SK-N-SH (cell line): ENCODE data around the gene NHSL1. TPM values are rescaled to one million over a fixed set of nuclear protein-coding genes. Genes with fewer than 3 reads are reported as not detected.

Experiments
- CTCF ChIA-PET: fragments of 300-600, 350-600 bp; formaldehyde crosslinking; extraction: SDS; loops from one replicate; lab custom pipeline; 2021; lab: Yijun Ruan, JAX
- POLR2A ChIA-PET: fragments of 350-600 bp; sonication (Branson Sonifier 250); formaldehyde crosslinking; extraction: SDS; loops from one replicate; lab custom pipeline; 2020; ENCODE audit warnings: antibody characterized with exemption, inconsistent platforms; lab: Yijun Ruan, JAX
- DNase-seq: peaks from one replicate; pipeline ENCODE4 v3.0.0; 2012
- H2AFZ ChIP-seq: fragments of 200-600 bp; sonication (generic); 2 replicates; pipeline ENCODE4 v1.8.1; 2016; ENCODE audit warnings: antibody characterized with exemption, mild to moderate bottlenecking, low read depth
- H3F3A ChIP-seq: fragments of 200-600 bp; sonication (generic); replicated peaks from 2 replicates; pipeline ENCODE3; 2016; ENCODE audit warnings: antibody characterized with exemption, mild to moderate bottlenecking; ENCODE audit not compliant: insufficient read depth
- H3K27ac ChIP-seq, 2 experiments: fragments of 200-500 bp in 1 of 2; fragments of 200-600 bp in 1 of 2; sonication (Bioruptor generic) in 1 of 2; sonication (generic), shearing (Covaris generic) in 1 of 2; 2 replicates each; pipeline versions ENCODE4 v1.5.1 to v1.6.1; 2014 to 2016; ENCODE audit warnings: low read depth in 2 of 2, inconsistent platforms in 1 of 2, low read length in 1 of 2, mild to moderate bottlenecking in 1 of 2, mixed read lengths in 1 of 2
- H3K27me3 ChIP-seq: fragments of 200-600 bp; sonication (generic), shearing (Covaris generic); 2 replicates; pipeline ENCODE4 v1.6.1; 2016; ENCODE audit warnings: mixed run types; ENCODE audit not compliant: insufficient read depth
- H3K36me3 ChIP-seq, 2 experiments: fragments of 200-500 bp in 1 of 2; fragments of 200-600 bp in 1 of 2; sonication (Bioruptor generic) in 1 of 2; sonication (generic) in 1 of 2; replicated peaks in 1 of 2; 2 replicates each; pipeline versions ENCODE3 to v1.5.1; 2014 to 2016; ENCODE audit warnings: low read length in 1 of 2, mild to moderate bottlenecking in 1 of 2; ENCODE audit not compliant: insufficient read depth in 2 of 2, control insufficient read depth in 1 of 2
- H3K4me1 ChIP-seq, 2 experiments: fragments of 200-500 bp in 1 of 2; fragments of 200-600 bp in 1 of 2; sonication (Bioruptor generic) in 1 of 2; sonication (generic), shearing (Covaris generic) in 1 of 2; 2 replicates each; pipeline versions ENCODE4 v1.5.1 to v1.6.1; 2014 to 2016; ENCODE audit warnings: low read depth in 1 of 2, low read length in 1 of 2, mixed run types in 1 of 2; ENCODE audit not compliant: insufficient read depth in 2 of 2, control insufficient read depth in 1 of 2
- H3K4me2 ChIP-seq: fragments of 200-600 bp; sonication (generic), shearing (Covaris generic); 2 replicates; pipeline ENCODE4 v1.6.1; 2017; ENCODE audit warnings: mixed run types
- H3K4me3 ChIP-seq, 2 experiments: fragments of 200-500 bp in 1 of 2; fragments of 200-600 bp in 1 of 2; sonication (Bioruptor generic) in 1 of 2; sonication (generic), shearing (Covaris generic) in 1 of 2; 2 replicates each; pipeline versions ENCODE4 v1.5.1 to v1.8.1; 2014 to 2016; ENCODE audit warnings: low read depth in 2 of 2, inconsistent platforms in 1 of 2, low read length in 1 of 2, mild to moderate bottlenecking in 1 of 2, mixed read lengths in 1 of 2, moderate library complexity in 1 of 2
- H3K79me2 ChIP-seq: fragments of 200-600 bp; sonication (generic); 2 replicates; pipeline ENCODE4 v1.8.1; 2017; ENCODE audit warnings: mild to moderate bottlenecking; ENCODE audit not compliant: insufficient read depth
- H3K9ac ChIP-seq: fragments of 200-600 bp; sonication (generic); 2 replicates; pipeline ENCODE4 v1.6.1; 2017; ENCODE audit warnings: mixed run types
- H3K9me2 ChIP-seq: fragments of 200-600 bp; sonication (generic); 2 replicates; pipeline ENCODE4 v1.6.1; 2017; ENCODE audit warnings: mixed run types
- H3K9me3 ChIP-seq: fragments of 200-600 bp; sonication (generic); 2 replicates; pipeline ENCODE4 v1.6.1; 2017; ENCODE audit warnings: mixed run types, mild to moderate bottlenecking, moderate library complexity
- H4K20me1 ChIP-seq: fragments of 200-600 bp; sonication (generic); 2 replicates; pipeline ENCODE4 v1.6.1; 2017; ENCODE audit warnings: mild to moderate bottlenecking, mixed run types; ENCODE audit not compliant: insufficient read depth
- CTCF ChIP-seq: fragments of 200-600 bp; sonication (generic); IDR thresholded peaks from 2 replicates; pipeline ENCODE4 v1.6.1; 2017; ENCODE audit warnings: antibody characterized with exemption, mild to moderate bottlenecking, moderate library complexity
- ELF1 ChIP-seq: IDR thresholded peaks from 2 replicates; pipeline ENCODE4 v1.4.0; 2012
- EP300 ChIP-seq, 2 experiments: IDR thresholded peaks; 2 replicates each; pipeline versions ENCODE4 v1.4.0 to v1.6.1; 2012; ENCODE audit warnings: borderline replicate concordance in 1 of 2, low read depth in 1 of 2, low read length in 1 of 2
- FOSL2 ChIP-seq: IDR thresholded peaks from 2 replicates; pipeline ENCODE4 v1.4.0; 2012; ENCODE audit warnings: low read depth, mild to moderate bottlenecking, moderate library complexity, borderline replicate concordance
- FOXJ3 ChIP-seq: sonication (generic); formaldehyde crosslinking; IDR thresholded peaks from 2 replicates; pipeline ENCODE4 v1.5.1; 2020; ENCODE audit warnings: mild to moderate bottlenecking, missing genetic modification reagents
- GABPA ChIP-seq: IDR thresholded peaks from 2 replicates; pipeline ENCODE4 v1.4.0; 2012; ENCODE audit warnings: low read depth, mild to moderate bottlenecking
- GATA2 ChIP-seq: sonication (generic); formaldehyde crosslinking; IDR thresholded peaks from 2 replicates; pipeline ENCODE4 v1.5.0; 2020; ENCODE audit warnings: mild to moderate bottlenecking, missing genetic modification reagents
- REST ChIP-seq: IDR thresholded peaks from 2 replicates; pipeline ENCODE4 v1.6.1; 2012; ENCODE audit warnings: mild to moderate bottlenecking, low read depth, low read length, moderate library complexity
- RFX5 ChIP-seq: IDR thresholded peaks from 2 replicates; pipeline ENCODE4 v1.6.1; 2012; ENCODE audit warnings: mild to moderate bottlenecking, improper control_type of control experiment, low read length
- RXRA ChIP-seq: IDR thresholded peaks from 2 replicates; pipeline ENCODE4 v1.4.0; 2012; ENCODE audit warnings: low read depth, mild to moderate bottlenecking, borderline replicate concordance
- SMC3 ChIP-seq: IDR thresholded peaks from 2 replicates; pipeline ENCODE4 v1.6.1; 2012; ENCODE audit warnings: low read depth, low read length, improper control_type of control experiment
- TCF12 ChIP-seq: IDR thresholded peaks from 2 replicates; pipeline ENCODE4 v1.4.0; 2012
- TEAD4 ChIP-seq: IDR thresholded peaks from 2 replicates; pipeline ENCODE4 v1.4.0; 2012; ENCODE audit warnings: mild to moderate bottlenecking, borderline replicate concordance; ENCODE audit not compliant: insufficient read depth
- WGBS: methylation state at CpG from one replicate; pipeline ENCODE4 v1.1.6; 2017; ENCODE audit warnings: low lambda C conversion rate; 5-methylcytosine and 5-hydroxymethylcytosine counted together
- polyA plus RNA-seq, 3 experiments: library from polyadenylated mRNA; depleted of rRNA; stranded (reverse); fragments of >200 nt; gene quantifications; 2 replicates each; pipeline ENCODE4 v1.2.3, GENCODE V29; 2012
- TF ChIP-seq, protein P1 (sequence below): IDR thresholded peaks from 2 replicates; pipeline ENCODE4 v1.4.0; 2012; ENCODE audit warnings: low read depth
- TF ChIP-seq, protein P2 (sequence below): IDR thresholded peaks from 2 replicates; pipeline ENCODE4 v1.4.0; 2012; ENCODE audit warnings: low read depth, borderline replicate concordance
- TF ChIP-seq, protein P3 (sequence below): IDR thresholded peaks from 2 replicates; pipeline ENCODE4; 2012

NHSL1 gene
- polyA plus RNA-seq, 1 of the 3 experiments (the other 2 are of a cell fraction): under 0.01 TPM

GRCh38 chr6:138538390-138539031 is 39.2 kb upstream of the NHSL1 start:
- H3K9me2 ChIP-seq: no peaks in the 10 kb centered on the region
- no peaks in the 10 kb centered on the region for H3F3A ChIP-seq
- H3K9ac ChIP-seq: no peak overlapping the region
- CTCF ChIA-PET: interaction anchor here (0.8 kb wide), 1 partner anchor 109 kb away, joined by 3 read pairs; no protein-coding TSS in a partner anchor
- no peaks in the 10 kb centered on the region for H3K36me3 ChIP-seq
- no peak for TF ChIP-seq REST
- TF ChIP-seq, protein P1, sequence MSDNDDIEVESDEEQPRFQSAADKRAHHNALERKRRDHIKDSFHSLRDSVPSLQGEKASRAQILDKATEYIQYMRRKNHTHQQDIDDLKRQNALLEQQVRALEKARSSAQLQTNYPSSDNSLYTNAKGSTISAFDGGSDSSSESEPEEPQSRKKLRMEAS: no peak
- no peak for TF ChIP-seq FOXJ3 (CRISPR knock-in tag)
- TF ChIP-seq, all 33 proteins: peak for 0
- H3K4me1 ChIP-seq: no peaks in the 10 kb centered on the region; a peak in 1 of 4 replicates
- H3K79me2 ChIP-seq: no peaks in the 10 kb centered on the region
- POLR2A ChIA-PET: no interaction called here
- H2AFZ ChIP-seq: no peak overlapping the region
- no peak for DNase-seq
- H3K4me3 ChIP-seq: no peak overlapping the region
- no peak overlapping the region for H3K27ac ChIP-seq
- H3K27me3 ChIP-seq: peaks cover 22% of the 10 kb centered on the region; the same call in 1 of the 2 replicates
- no peak overlapping the region for H3K4me2 ChIP-seq
- no peaks in the 10 kb centered on the region for H3K9me3 ChIP-seq
- H4K20me1 ChIP-seq: no peaks in the 10 kb centered on the region
- WGBS: 39% methylated on average over 7 of the region's 7 CpGs

DNA sequence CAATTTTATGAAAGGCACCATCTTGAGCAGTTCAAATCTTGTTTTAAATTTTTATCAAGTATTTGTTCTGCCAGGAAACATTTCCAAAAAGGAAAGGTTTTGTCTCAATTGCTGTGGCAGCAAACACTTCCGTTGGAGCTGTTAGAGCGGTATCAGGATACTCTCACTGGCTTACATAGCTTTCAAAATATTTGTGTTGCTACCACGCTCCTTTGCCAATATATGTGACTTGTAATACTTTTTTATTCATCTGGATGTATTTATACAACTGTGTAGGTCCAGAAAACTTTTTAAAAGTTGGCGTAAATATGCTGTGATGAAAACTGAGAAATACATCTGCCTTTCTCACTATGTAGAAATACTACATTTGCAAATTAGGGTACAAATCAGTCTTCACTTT is 37.8 kb upstream of the NHSL1 start:
- no peaks in the 10 kb centered on the region for H3K36me3 ChIP-seq
- peaks cover 15% of the 10 kb centered on the region; the same call in 1 of the 2 replicates for H3K27me3 ChIP-seq
- TF ChIP-seq GABPA (no peak), FOSL2 (no peak), GATA2 (no peak), CTCF (no peak), TEAD4 (no peak), ELF1 (no peak), TCF12 (no peak), SMC3 (no peak), RFX5 (no peak), EP300 (IDR thresholded peaks at IDR 0.05; ENCODE audit: borderline replicate concordance in 1 of 2, low read depth in 1 of 2, low read length in 1 of 2) (no peak), RXRA (no peak)
- TF ChIP-seq, protein P1: no peak
- TF ChIP-seq, protein P2, sequence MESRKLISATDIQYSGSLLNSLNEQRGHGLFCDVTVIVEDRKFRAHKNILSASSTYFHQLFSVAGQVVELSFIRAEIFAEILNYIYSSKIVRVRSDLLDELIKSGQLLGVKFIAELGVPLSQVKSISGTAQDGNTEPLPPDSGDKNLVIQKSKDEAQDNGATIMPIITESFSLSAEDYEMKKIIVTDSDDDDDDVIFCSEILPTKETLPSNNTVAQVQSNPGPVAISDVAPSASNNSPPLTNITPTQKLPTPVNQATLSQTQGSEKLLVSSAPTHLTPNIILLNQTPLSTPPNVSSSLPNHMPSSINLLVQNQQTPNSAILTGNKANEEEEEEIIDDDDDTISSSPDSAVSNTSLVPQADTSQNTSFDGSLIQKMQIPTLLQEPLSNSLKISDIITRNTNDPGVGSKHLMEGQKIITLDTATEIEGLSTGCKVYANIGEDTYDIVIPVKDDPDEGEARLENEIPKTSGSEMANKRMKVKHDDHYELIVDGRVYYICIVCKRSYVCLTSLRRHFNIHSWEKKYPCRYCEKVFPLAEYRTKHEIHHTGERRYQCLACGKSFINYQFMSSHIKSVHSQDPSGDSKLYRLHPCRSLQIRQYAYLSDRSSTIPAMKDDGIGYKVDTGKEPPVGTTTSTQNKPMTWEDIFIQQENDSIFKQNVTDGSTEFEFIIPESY: no peak
- TF ChIP-seq, protein P3, sequence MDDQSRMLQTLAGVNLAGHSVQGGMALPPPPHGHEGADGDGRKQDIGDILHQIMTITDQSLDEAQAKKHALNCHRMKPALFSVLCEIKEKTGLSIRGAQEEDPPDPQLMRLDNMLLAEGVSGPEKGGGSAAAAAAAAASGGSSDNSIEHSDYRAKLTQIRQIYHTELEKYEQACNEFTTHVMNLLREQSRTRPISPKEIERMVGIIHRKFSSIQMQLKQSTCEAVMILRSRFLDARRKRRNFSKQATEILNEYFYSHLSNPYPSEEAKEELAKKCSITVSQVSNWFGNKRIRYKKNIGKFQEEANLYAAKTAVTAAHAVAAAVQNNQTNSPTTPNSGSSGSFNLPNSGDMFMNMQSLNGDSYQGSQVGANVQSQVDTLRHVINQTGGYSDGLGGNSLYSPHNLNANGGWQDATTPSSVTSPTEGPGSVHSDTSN: no peak
- no peak overlapping the region for H3K27ac ChIP-seq
- ChIA-PET CTCF (no interaction called here), POLR2A (no interaction called here)
- no peaks in the 10 kb centered on the region for H4K20me1 ChIP-seq
- no peaks in the 10 kb centered on the region; a peak in 1 of 4 replicates for H3K4me1 ChIP-seq
- H3K9me3 ChIP-seq: no peaks in the 10 kb centered on the region
- no peaks in the 10 kb centered on the region for H3K79me2 ChIP-seq
- no peaks in the 10 kb centered on the region for H3F3A ChIP-seq
- H3K4me2 ChIP-seq: no peak overlapping the region
- H2AFZ ChIP-seq: no peak overlapping the region
- 32% methylated on average over 4 of the region's 4 CpGs for WGBS
- DNase-seq: no peak
- H3K9ac ChIP-seq: no peak overlapping the region
- H3K9me2 ChIP-seq: no peaks in the 10 kb centered on the region
- H3K4me3 ChIP-seq: no peak overlapping the region
